Stimulated activated naive CD8-positive, alpha-beta T cell treated with anti-CD3 and anti-CD28 coated beads, Interleukin-15, Interleukin-2, amounts not matched to agents 100 ng/mL and 50 ng/mL, for 24 hours (primary cell): Measurements from ENCODE around the gene MLIP.

Experiments used
- H3K27ac Mint-ChIP-seq: one replicate; pipeline ENCODE4 v1.8.0; 2021; ENCODE audit warnings: mild to moderate bottlenecking, mixed read lengths
- H3K27me3 Mint-ChIP-seq: one replicate; pipeline ENCODE4 v1.8.0; 2021; ENCODE audit warnings: mixed read lengths
- H3K36me3 Mint-ChIP-seq: one replicate; pipeline ENCODE4 v1.8.0; 2021; ENCODE audit warnings: low read depth, mixed read lengths
- H3K4me1 Mint-ChIP-seq: one replicate; pipeline ENCODE4 v1.8.0; 2021; ENCODE audit warnings: low read depth, mixed read lengths
- H3K4me3 Mint-ChIP-seq: one replicate; pipeline ENCODE4 v1.8.0; 2021; ENCODE audit warnings: mild to moderate bottlenecking, mixed read lengths
- H3K9me3 Mint-ChIP-seq: one replicate; pipeline ENCODE4 v1.8.0; 2021; ENCODE audit warnings: mixed read lengths

MLIP gene

GRCh38 chr6:54315656-54316055 lies 204.4 kb downstream of the MLIP start:
- H3K4me1 Mint-ChIP-seq = no peaks in the 10 kb centered on the region
- no peak overlapping the region for H3K27ac Mint-ChIP-seq
- no peak overlapping the region for H3K4me3 Mint-ChIP-seq
- peaks cover 7% of the 10 kb centered on the region for H3K9me3 Mint-ChIP-seq
- H3K36me3 Mint-ChIP-seq = no peaks in the 10 kb centered on the region
- no peaks in the 10 kb centered on the region for H3K27me3 Mint-ChIP-seq
